GM18526 (cell line): Measurements from ENCODE around the gene MRPS2.

ENCODE experiments used
- POLR2A ChIP-seq: IDR thresholded peaks from 3 replicates; pipeline ENCODE4 v1.6.1; 2011; ENCODE audit not compliant: insufficient read length; ENCODE audit errors: extremely low read depth

Gene MRPS2

DNA sequence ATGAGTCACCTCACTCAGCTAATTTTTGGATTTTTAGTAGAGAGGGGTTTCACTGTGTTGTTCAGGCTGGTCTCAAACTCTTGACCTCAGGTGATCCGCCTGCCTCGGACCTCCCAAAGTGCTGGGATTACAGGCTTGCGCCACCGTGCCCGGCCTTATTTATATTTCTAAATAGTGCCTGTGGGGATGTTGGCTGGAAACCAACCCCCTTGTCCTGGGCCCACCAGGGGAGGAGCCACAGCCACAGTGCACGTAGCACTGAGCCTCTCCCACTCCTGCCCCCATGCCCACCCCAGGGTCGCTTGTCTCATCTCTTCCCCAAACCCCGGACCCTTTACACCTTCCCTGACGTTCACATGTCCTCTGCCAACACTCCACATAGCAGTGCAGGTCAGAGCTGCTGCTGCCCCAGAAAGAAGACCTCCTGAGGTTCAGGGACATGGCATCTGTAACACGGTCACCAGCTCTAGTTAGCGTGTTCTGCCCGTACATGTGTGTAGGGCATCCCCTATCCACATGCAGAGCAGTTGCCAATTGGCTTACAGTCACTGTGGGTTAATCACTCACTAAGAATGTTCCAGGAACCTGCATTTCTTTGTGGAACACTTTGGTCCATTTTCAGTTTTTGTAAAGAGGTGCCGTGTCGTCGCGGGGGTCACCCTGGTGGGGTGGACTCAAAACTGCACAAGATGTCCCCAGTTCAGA, 10.2 kb upstream of the MRPS2 start:
- no peak for TF ChIP-seq POLR2A

DNA sequence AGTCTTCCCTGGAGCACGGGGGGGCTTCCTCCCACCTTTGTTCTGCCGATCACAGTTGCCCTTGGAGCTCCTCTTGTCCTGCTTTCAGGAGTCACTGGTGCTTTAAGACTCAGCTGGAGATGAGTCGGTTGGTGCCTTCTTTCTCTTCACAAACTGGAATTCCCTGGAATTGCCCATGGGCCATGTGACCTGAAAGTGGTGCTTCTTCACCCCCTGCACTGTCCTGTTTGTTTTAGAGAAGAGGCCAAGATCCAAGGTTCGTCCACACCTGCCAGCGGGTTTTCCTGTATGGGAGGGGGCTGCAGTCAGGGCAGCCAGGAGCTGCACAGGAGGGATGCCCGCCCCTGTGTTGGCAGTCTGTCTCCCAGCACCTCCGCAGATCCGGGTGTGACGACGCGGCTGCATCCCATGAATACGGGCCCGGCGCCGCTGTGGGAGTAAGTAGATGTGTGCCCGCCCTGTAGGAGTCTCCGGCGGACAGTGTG, 9.5 kb upstream of the MRPS2 start:
- no peak for TF ChIP-seq POLR2A

DNA sequence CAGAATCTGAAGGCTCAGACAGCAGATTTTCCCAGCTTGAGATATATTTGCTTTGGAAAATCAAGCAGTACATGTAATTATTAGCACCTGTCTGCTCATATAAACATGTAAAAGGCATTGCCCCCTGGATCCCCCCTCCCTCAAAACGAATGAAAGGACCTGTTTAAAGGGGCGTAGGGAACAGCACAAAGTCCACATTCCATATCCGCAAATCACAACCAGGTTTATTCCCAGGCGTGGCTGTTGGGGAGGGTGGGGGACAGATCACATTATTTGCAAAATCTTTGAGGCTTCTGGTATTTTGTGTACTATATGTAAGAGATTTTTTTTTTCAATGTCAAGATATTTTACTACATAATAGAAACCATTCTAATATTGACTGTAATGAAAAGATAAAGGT, 8.7 kb upstream of the MRPS2 start:
- TF ChIP-seq POLR2A, result no peak

DNA sequence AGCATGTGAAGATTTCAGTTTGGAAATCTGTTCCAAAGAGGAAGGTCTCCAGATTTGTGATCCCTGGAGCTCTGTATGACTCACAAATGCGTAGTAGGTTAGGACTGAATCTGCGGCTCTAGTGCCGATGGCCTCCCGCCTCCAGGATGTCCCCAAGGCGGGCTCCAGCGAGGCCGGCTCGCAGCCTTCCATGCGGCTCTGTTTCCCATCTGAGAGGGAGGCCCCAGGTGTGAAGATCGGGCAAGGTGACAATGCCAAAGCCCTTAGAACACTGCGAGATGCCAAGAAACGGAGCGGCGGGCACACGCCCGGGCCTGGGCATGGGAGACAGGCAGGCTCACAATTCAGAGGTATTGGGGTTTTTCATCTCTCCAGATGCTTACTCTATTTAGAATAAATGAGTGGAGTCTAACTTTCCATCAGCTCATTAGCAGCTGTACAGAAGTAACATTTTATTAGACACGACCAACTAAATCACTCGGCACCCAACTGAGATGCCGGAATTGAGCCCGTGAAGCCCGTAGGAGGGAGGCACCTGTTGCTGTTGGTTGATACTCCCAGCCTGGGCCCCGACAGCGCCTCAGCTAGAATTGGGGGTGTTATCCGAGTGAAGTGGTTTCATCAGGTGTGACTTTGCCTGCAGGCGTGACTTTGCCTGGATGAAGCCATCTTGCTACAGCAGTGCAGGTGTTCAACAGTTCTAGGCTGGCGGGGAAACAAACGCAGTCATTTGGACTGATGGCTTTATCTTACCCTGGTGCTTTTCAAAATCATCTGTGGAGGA, 7.4 kb upstream of the MRPS2 start:
- TF ChIP-seq POLR2A, result no peak

DNA sequence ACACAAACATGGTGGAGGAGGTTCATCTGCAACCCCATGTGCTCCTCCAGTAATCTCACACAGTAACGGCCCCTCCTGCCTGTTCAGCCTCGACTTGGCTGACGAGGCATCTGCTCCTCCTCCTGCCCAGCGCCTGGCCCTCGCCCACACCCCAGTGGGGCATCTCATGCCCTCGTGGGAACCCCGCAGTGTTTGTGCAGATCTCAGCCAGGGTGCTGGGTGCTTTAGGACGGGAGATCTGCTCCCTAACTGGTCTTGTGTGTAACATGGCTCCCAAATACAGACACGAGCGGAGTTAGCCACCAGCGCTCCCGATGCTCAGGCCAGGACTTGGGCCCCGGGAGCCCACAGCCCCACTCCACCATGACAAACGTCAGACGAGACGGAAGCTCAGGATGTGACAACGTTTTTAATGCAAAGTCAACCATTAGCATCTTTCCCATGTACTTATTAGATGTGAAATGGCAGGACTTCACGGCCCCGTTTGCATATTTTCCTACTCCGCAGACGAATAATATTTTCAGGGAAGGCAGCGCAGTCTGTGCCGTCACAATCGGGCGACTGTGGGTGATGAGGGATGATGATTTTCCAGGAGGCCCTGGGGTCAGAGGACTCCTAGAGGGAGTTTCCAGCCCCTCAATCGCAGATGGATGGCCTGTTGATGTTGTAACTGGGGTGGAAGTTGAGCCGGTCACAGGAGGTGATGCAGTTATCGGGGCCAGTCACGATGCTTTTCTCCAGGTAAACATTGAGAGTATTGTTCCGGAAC, 5.5 kb upstream of the MRPS2 start:
- TF ChIP-seq POLR2A, result no peak

DNA sequence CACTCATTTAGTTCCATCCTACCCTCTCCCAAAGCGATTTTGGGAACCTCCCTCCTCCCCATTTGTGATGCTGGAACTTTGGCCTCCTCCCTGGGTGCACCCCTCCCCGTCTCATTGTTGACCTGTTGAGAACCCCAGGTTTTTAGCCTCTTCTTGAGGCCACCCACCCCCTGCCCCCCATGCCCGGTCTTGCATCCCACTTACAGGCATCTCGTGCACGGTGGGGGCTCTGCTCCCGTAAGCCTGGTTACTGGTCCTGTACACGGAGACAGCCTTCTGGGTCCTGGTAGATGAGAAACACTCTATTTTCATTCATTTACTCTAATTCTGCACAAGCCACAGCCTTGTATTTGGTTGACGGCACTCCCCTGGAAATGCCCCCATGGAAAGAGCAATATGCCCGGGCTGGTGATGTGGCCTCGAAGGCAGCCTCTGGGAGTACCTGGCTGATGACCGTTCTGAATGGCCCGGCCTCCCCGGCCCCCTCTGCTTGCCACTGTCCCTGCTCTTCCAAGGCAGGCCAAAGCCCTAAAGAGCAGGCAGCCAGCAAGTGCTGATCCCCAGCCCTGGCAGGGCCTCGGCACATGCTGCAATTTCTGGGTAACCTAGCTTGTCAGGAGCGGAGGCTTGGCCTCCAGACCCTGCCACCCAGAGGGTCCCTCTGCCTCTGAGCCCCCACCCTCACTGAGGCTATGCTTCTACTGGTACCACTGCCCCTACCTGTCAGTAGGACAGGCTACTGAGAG, 1.9 kb upstream of the MRPS2 start:
- no peak for TF ChIP-seq POLR2A

DNA sequence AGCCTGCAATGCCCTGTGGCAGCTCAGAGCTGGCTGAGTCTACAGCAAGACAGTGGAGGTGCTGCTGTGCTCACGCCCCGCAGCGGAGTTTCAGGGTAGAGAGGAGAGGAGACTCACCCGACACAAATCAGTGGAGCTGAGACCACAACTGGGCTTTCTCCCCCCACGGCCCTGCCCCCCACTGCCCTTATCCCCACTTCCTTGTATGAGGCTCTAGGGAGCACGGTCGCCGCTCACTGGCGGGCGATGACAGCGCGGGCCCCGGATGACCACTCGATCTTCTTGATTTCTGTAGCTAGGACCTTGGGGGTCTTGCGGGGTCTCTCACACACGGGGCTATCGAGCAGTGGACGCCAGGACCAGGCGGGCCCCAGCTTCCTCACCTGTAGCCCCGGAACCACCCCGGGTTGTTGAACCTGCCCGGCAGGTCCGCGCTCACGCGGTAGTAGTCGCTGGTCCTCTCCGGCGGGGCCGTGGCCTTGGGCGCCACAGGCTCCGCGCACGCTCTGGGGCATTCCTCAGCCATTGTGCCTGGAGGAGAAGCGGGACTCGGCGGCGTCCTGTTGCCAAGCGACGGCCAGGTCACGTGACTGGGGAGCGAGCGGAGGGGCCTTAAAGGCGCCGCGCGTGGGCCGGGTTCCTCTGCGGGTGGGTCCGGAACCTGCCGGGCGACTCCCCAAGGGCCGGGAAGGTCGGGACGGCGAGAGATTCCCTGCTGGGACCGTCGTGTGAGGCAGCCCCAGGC, 984 bp upstream of the MRPS2 start:
- TF ChIP-seq POLR2A, result no peak

DNA sequence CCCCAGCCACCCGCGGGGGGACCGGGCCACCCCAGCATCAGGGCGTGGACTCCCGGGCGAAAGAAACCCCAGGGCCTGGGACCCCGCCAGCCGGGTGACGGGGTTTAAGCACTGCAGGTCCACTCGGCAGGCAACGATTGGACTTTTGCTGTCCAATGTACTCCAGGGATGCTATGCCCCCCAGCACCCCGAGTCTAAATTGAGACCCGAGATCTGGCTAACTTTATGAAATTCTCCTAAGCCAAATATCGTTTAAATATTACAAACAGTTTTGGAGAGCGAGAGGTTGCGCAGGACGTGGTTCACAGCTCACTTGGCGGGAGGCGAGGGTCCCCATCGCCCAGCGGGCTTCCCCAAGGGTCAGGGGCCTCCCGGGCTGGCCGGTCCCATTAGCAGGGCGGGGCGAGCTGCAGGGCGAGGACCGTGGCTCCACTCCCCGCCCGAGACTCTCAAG, 384 bp upstream of the MRPS2 start:
- TF ChIP-seq POLR2A, result no peak

DNA sequence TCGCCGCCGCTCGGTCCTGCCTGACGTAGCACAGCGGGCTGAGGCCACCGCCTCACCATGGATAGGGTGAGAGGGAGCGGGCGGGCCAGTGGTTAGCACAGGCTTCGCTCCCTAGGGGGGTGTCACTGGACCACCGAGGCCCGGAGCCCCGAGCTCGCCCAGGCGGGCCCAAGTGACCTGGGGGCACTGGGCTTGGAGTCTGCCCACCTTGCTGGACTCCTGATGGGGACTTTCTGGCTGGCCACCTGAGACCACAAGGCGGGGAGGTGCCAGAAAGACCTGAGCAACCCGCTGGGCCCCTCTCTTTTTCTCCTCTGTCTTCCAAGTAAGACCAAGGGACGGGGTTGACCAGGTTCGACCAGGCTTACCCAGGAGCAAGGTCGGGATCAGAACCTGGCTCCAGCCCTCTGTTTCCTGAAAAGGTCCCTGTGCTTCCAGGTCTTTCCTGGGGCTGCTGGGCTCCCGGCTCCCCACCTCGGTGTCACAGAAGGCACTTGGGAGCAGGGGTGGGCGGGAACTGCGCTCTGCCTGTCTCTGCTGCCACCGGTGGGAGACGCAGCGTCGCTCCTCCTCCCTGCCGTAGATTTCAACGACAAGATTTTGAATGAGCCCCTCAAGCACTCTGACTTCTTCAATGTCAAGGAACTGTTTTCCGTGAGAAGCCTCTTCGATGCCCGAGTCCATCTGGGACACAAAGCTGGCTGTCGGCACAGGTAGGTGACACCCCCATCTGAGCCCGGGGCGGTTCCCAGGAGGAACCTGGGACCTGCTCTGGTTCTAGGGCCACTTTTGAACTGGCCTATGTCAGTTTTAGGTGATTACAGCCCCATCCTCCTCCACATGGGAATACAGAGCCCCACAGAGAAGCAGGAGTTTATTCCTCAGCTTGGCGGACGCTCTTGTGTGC, 1.0 kb downstream of the MRPS2 start:
- no peak for TF ChIP-seq POLR2A

DNA sequence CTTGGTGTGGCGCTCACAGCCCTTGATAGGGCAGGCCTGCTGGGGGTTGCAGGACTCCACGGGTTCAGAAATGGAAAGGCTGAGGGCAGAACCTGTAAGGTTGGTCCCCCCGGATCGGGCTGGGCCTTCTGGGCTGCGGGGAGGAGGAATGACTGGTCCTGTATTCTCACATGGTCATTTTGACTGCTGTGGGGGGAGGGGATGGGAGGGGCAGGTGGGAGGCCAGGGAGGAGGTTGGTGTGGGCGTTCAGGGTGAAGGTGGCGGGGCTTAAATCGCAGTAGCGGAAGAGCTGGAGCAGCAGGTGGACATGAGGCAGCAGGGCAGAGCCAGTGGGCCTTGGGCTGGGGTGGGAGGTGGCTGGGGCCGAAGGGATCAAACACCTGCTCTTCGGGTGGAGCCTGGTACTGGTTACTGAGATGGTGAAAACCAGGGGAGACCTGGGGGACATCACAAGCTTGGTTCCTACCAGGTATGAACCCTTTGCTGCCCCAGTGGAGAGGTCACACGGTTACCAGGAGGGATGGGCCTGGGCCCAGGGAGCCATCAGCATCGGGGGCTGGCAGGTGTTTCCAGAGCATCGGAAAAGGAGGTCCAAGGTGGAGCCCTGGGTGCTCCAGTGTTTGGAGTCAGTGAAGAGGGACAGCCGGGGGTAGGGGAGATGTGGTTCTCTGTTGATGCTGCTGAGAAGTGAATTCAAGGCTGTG, 1.8 kb downstream of the MRPS2 start:
- TF ChIP-seq POLR2A, result no peak

DNA sequence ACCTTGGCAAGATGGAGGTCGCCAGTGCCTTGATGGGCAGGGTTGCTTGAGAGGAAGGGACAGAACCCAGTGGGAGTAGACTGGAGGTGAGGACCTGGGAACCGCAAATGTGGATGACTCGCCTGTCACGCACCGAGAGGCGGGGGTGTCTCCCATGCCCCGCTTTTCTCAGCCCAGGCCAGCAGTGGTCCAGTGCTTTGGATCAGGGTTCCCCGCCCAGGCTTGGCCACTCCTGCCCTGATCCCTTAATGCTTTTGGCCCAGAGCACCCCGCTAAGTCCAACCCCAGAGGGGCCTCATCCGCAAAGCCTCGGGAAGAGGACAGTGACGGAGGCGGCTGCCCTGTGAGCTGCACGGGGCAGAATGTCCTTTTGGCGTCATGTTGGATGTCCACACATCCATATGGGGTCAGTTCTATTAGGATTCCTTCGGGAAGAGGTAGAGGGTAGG, 2.4 kb downstream of the MRPS2 start:
- no peak for TF ChIP-seq POLR2A

DNA sequence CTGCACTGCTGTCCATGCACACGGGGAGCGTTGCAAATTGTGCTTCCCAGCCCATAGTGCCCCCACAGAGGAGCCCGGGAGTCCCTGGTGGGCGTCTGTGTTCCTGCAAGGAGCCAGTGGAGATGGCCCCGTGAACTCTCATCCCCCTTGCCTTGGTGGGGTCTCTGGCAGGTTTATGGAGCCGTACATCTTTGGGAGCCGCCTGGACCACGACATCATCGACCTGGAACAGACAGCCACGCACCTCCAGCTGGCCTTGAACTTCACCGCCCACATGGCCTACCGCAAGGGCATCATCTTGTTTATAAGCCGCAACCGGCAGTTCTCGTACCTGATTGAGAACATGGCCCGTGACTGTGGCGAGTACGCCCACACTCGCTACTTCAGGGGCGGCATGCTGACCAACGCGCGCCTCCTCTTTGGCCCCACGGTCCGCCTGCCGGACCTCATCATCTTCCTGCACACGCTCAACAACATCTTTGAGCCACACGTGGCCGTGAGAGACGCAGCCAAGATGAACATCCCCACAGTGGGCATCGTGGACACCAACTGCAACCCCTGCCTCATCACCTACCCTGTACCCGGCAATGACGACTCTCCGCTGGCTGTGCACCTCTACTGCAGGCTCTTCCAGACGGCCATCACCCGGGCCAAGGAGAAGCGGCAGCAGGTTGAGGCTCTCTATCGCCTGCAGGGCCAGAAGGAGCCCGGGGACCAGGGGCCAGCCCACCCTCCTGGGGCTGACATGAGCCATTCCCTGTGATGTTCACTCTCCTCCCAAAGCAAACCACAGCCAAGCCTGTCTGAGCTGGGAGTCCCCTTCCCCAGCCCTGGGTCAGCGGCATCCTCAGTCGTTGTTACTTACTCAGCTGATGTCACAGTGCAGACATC, 3.1 kb downstream of the MRPS2 start:
- no peak for TF ChIP-seq POLR2A
